Measurements from ENCODE around the gene RNU7-1.
A peak's percentile ranks its signal among the peaks of the same experiment; 100 is the strongest.

The RNU7-1 gene

GRCh38 chr12:6958609-6959057 lies 15.0 kb downstream of the RNU7-1 start:
- H3K4me1 ChIP-seq (ENCODE audit: low read length), result peaks cover 79% of the 10 kb centered on the region
- H3K9ac ChIP-seq (ENCODE audit: low read length), result peak overlapping the region; percentile 78
- no peaks in the 10 kb centered on the region for H3K27me3 ChIP-seq (replicated peaks; ENCODE audit: insufficient read depth, low read length)
- no peak overlapping the region for H2AFZ ChIP-seq (ENCODE audit: low read length)
- peak overlapping the region; percentile 56 for H3K4me3 ChIP-seq (ENCODE audit: low read length)
- TF ChIP-seq, protein P1, sequence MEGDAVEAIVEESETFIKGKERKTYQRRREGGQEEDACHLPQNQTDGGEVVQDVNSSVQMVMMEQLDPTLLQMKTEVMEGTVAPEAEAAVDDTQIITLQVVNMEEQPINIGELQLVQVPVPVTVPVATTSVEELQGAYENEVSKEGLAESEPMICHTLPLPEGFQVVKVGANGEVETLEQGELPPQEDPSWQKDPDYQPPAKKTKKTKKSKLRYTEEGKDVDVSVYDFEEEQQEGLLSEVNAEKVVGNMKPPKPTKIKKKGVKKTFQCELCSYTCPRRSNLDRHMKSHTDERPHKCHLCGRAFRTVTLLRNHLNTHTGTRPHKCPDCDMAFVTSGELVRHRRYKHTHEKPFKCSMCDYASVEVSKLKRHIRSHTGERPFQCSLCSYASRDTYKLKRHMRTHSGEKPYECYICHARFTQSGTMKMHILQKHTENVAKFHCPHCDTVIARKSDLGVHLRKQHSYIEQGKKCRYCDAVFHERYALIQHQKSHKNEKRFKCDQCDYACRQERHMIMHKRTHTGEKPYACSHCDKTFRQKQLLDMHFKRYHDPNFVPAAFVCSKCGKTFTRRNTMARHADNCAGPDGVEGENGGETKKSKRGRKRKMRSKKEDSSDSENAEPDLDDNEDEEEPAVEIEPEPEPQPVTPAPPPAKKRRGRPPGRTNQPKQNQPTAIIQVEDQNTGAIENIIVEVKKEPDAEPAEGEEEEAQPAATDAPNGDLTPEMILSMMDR (IDR thresholded peaks at IDR 0.05; ENCODE audit: low read length), result no peak
- no peak for TF ChIP-seq EZH2phosphoT487 (IDR thresholded peaks at IDR 0.05; ENCODE audit: low read length)
- H4K20me1 ChIP-seq (ENCODE audit: insufficient read depth, low read length), result no peaks in the 10 kb centered on the region
- no peaks in the 10 kb centered on the region for H3K9me2 ChIP-seq (replicated peaks; ENCODE audit: insufficient read depth, low read length)
- peak overlapping the region; percentile 94 for H3K4me2 ChIP-seq (ENCODE audit: low read depth, low read length)
- H3K27ac ChIP-seq (ENCODE audit: low read length), result peak overlapping the region; percentile 94
- no peak for DNase-seq
- H3K79me2 ChIP-seq (ENCODE audit: low read length), result peaks cover 69% of the 10 kb centered on the region
- H3F3A ChIP-seq (ENCODE audit: insufficient read depth, low read length), result peaks cover 43% of the 10 kb centered on the region
- no peaks in the 10 kb centered on the region; the same call in 1 of the 2 replicates for H3K36me3 ChIP-seq (replicated peaks; ENCODE audit: insufficient read depth, low read length)
- H3K9me3 ChIP-seq (replicated peaks; ENCODE audit: insufficient read depth, low read length), result no peaks in the 10 kb centered on the region

DNA sequence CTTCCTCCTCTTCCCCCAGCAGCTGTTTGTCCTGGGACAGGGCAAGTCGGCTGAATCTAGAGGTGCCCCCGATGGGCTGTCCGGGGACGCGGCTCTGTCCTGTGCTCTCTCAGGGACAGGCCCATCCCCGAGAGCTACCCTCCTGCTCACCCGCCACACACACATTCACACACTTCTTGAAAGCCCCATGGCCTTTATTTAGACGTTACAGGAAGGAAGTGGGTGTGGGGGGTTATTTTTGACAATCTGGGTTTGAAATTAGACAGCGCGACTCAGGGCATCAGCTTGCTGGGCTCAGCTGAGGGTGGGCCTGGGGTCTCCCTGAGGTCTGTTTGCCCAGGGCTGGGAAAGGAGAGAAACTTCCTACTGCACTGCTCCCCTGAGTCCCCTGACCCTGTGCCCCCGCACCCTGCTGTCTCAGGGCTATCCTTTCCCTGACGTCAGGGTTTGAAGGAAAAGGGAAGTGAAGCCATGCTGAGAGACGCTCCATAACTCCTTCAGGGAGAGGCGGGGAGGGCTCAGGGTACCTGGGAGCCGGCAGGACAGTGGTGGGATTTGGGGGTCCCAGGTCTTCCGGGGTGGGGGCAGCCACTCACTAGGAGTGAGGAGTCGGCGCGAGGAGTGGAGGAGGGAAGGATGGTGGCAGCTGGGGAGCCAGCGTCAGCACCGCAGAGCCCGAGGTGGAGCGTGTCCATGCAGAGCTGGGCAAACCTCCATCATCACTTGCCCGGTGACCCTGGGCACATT lies 15.6 kb downstream of the RNU7-1 start:
- Histone ChIP-seq H3K4me3 (ENCODE audit: low read length) (peak overlapping the region; percentile 56), H3K4me1 (ENCODE audit: low read length) (peaks cover 77% of the 10 kb centered on the region), H3K27me3 (replicated peaks; ENCODE audit: insufficient read depth, low read length) (no peaks in the 10 kb centered on the region), H4K20me1 (ENCODE audit: insufficient read depth, low read length) (no peaks in the 10 kb centered on the region), H3K9ac (ENCODE audit: low read length) (peak overlapping the region; percentile 78), H3F3A (ENCODE audit: insufficient read depth, low read length) (peaks cover 45% of the 10 kb centered on the region), H3K9me3 (replicated peaks; ENCODE audit: insufficient read depth, low read length) (no peaks in the 10 kb centered on the region), H3K36me3 (replicated peaks; ENCODE audit: insufficient read depth, low read length) (no peaks in the 10 kb centered on the region; the same call in 1 of the 2 replicates), H3K9me2 (replicated peaks; ENCODE audit: insufficient read depth, low read length) (no peaks in the 10 kb centered on the region), H3K4me2 (ENCODE audit: low read depth, low read length) (peak overlapping the region; percentile 94), H3K79me2 (ENCODE audit: low read length) (peaks cover 65% of the 10 kb centered on the region), H2AFZ (ENCODE audit: low read length) (no peak overlapping the region), H3K27ac (ENCODE audit: low read length) (peak overlapping the region; percentile 94)
- TF ChIP-seq EZH2 (optimal IDR thresholded peaks at IDR 0.05; ENCODE audit: low read depth, low read length), result no peak
- TF ChIP-seq EZH2phosphoT487 (IDR thresholded peaks at IDR 0.05; ENCODE audit: low read length), result no peak
- TF ChIP-seq, protein P1 (IDR thresholded peaks at IDR 0.05; ENCODE audit: low read length), result no peak
- DNase-seq, result peak; percentile 89

- peaks cover 50% of the 10 kb centered on the region for H3F3A ChIP-seq (ENCODE audit: insufficient read depth, low read length)
- no peak for DNase-seq
- TF ChIP-seq, protein P1 (IDR thresholded peaks at IDR 0.05; ENCODE audit: low read length), result no peak
- no peak for TF ChIP-seq EZH2 (optimal IDR thresholded peaks at IDR 0.05; ENCODE audit: low read depth, low read length)
- TF ChIP-seq EZH2phosphoT487 (IDR thresholded peaks at IDR 0.05; ENCODE audit: low read length), result no peak
- H3K36me3 ChIP-seq (replicated peaks; ENCODE audit: insufficient read depth, low read length), result no peaks in the 10 kb centered on the region; the same call in 1 of the 2 replicates
- H3K9me2 ChIP-seq (replicated peaks; ENCODE audit: insufficient read depth, low read length), result no peaks in the 10 kb centered on the region
- H3K4me3 ChIP-seq (ENCODE audit: low read length), result peak overlapping the region; percentile 56
- H3K27ac ChIP-seq (ENCODE audit: low read length), result peak overlapping the region; percentile 94
- no peak overlapping the region for H2AFZ ChIP-seq (ENCODE audit: low read length)
- H4K20me1 ChIP-seq (ENCODE audit: insufficient read depth, low read length), result no peaks in the 10 kb centered on the region
- H3K9me3 ChIP-seq (replicated peaks; ENCODE audit: insufficient read depth, low read length), result no peaks in the 10 kb centered on the region
- peak overlapping the region; percentile 94 for H3K4me2 ChIP-seq (ENCODE audit: low read depth, low read length)
- H3K9ac ChIP-seq (ENCODE audit: low read length), result peak overlapping the region; percentile 78
- H3K79me2 ChIP-seq (ENCODE audit: low read length), result peaks cover 58% of the 10 kb centered on the region
- no peaks in the 10 kb centered on the region for H3K27me3 ChIP-seq (replicated peaks; ENCODE audit: insufficient read depth, low read length)
- peaks cover 77% of the 10 kb centered on the region for H3K4me1 ChIP-seq (ENCODE audit: low read length)
Observed at GRCh38 chr12:6959805-6960592, 16.4 kb downstream of the RNU7-1 start.
